ENCODE data around the gene KCNT2.

The KCNT2 gene

DNA sequence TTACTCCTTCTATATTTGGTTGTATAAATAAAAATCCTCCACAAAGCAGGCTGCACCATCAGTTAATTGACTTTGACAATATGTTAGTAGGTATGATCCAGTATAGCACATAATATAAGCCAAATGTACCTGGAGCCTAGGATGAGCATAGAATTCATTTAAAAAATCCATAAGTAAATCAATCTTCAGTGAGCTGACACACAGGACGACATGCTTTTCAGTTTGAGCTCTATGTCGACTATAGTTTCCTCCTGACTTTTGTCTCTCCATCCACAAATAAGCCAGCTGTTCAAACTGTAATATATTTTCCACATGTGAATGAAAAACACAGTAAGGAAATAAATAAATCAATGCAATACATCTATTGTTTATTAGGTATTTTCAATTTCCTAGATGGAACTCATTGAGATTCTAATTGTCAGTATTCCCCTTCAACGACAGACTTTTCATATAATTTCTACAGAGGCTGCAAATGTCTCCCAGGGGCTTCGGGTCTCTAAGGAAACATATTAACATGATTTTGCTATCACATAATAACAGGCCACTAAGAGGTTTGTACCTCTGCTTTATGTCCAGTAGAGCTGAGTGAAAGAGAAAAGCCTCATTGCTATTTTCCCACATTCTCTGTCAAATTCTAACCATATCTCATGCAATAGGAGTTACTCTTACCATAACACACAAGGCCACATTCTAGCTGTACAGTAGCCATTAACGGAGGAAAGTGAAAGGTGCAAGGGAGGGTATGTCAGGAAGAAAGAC lies 180.1 kb downstream of the KCNT2 start:
- H3K4me2 ChIP-seq (ENCODE audit: low read length), result no peak overlapping the region
- H3K36me3 ChIP-seq (ENCODE audit: control insufficient read depth, insufficient read depth, low read length), result no peaks in the 10 kb centered on the region
- H3K4me3 ChIP-seq (ENCODE audit: low read depth, low read length), result no peak overlapping the region
- no peak overlapping the region for H3K9ac ChIP-seq
- no peak overlapping the region for H2AFZ ChIP-seq
- no peaks in the 10 kb centered on the region for H3K27me3 ChIP-seq (ENCODE audit: control insufficient read depth, insufficient read depth, low read length)
- TF ChIP-seq, protein P1, sequence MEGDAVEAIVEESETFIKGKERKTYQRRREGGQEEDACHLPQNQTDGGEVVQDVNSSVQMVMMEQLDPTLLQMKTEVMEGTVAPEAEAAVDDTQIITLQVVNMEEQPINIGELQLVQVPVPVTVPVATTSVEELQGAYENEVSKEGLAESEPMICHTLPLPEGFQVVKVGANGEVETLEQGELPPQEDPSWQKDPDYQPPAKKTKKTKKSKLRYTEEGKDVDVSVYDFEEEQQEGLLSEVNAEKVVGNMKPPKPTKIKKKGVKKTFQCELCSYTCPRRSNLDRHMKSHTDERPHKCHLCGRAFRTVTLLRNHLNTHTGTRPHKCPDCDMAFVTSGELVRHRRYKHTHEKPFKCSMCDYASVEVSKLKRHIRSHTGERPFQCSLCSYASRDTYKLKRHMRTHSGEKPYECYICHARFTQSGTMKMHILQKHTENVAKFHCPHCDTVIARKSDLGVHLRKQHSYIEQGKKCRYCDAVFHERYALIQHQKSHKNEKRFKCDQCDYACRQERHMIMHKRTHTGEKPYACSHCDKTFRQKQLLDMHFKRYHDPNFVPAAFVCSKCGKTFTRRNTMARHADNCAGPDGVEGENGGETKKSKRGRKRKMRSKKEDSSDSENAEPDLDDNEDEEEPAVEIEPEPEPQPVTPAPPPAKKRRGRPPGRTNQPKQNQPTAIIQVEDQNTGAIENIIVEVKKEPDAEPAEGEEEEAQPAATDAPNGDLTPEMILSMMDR (IDR thresholded peaks at IDR 0.05), result no peak
- H3K9me3 ChIP-seq (ENCODE audit: control insufficient read depth, low read length), result no peaks in the 10 kb centered on the region
- H3K79me2 ChIP-seq, result no peaks in the 10 kb centered on the region
- no peak overlapping the region for H3K27ac ChIP-seq
- no peaks in the 10 kb centered on the region for H3K4me1 ChIP-seq

DNA sequence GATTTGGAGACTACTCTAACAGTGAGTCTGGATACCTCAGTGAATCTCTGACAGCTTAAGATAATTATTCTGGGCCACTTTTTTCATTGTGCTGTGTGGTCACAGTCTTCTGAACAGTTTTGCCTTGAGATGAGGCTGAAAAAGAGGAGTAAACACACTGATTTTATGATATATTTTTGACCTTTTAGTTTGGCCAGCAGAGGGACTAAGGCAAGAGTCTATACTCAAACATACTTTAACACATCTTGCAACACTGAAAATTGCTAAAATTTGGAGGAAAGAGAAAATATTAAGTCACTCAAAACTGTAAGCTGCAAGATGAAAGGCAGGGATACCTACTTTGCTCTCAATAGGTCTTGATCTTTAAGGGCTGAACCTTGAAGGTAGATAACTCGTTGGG lies 182.7 kb downstream of the KCNT2 start:
- Histone ChIP-seq H3K27me3 (ENCODE audit: control insufficient read depth, insufficient read depth, low read length) (no peaks in the 10 kb centered on the region), H3K79me2 (no peaks in the 10 kb centered on the region), H3K4me2 (ENCODE audit: low read length) (no peak overlapping the region), H3K4me3 (ENCODE audit: low read depth, low read length) (no peak overlapping the region), H2AFZ (no peak overlapping the region), H3K27ac (no peak overlapping the region), H3K9ac (no peak overlapping the region), H3K36me3 (ENCODE audit: control insufficient read depth, insufficient read depth, low read length) (no peaks in the 10 kb centered on the region), H3K4me1 (no peaks in the 10 kb centered on the region), H3K9me3 (ENCODE audit: control insufficient read depth, low read length) (no peaks in the 10 kb centered on the region)
- TF ChIP-seq, protein P1 (IDR thresholded peaks at IDR 0.05), result no peak

DNA sequence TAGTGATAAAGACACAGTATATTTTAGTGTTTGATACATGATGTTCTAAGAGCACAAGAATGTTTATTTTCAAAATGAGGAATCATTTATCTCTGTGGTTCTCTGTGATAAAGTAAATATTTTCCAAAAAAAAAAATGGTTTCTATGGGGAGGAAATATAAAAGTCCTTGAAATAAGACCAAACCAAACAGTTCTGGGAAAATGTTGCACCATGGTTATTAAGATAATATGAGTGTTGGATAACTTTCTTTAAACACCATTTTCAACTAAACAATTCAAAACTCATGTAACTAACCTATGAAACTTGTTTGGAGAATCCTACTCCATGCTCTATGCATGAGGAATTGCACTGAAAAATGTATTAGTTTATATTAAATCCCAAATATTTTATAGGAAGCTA lies 184.6 kb downstream of the KCNT2 start:
- H3K9me3 ChIP-seq (ENCODE audit: control insufficient read depth, low read length), result no peaks in the 10 kb centered on the region
- no peaks in the 10 kb centered on the region for H3K27me3 ChIP-seq (ENCODE audit: control insufficient read depth, insufficient read depth, low read length)
- H3K79me2 ChIP-seq, result no peaks in the 10 kb centered on the region
- H2AFZ ChIP-seq, result no peak overlapping the region
- H3K36me3 ChIP-seq (ENCODE audit: control insufficient read depth, insufficient read depth, low read length), result no peaks in the 10 kb centered on the region
- H3K9ac ChIP-seq, result no peak overlapping the region
- H3K4me1 ChIP-seq, result no peaks in the 10 kb centered on the region
- TF ChIP-seq, protein P1 (IDR thresholded peaks at IDR 0.05), result no peak
- no peak overlapping the region for H3K4me2 ChIP-seq (ENCODE audit: low read length)
- no peak overlapping the region for H3K4me3 ChIP-seq (ENCODE audit: low read depth, low read length)
- no peak overlapping the region for H3K27ac ChIP-seq

DNA sequence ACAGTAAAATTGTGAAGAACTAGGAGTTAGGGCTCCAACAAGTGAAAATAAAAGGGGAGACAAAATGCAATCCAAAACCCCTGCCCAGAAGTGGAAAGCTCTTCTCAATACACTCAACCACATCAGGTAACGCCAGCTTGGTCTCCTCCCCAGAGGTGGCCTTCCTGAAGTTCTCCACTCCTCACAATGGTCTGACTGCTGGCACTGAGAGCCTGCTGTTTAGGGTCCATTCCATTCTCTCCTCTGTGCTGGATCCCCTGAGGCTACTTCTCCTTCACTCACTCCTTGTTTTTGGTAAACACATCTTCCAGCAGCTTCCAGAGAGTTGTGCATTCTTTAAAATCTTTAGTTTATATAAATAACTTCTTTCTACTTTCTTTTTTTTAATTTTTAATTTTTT lies 189.5 kb downstream of the KCNT2 start:
- Histone ChIP-seq H3K27ac (no peak overlapping the region), H3K4me1 (no peaks in the 10 kb centered on the region), H3K4me3 (ENCODE audit: low read depth, low read length) (no peak overlapping the region), H3K27me3 (ENCODE audit: control insufficient read depth, insufficient read depth, low read length) (no peaks in the 10 kb centered on the region), H2AFZ (no peak overlapping the region), H3K79me2 (no peaks in the 10 kb centered on the region), H3K36me3 (ENCODE audit: control insufficient read depth, insufficient read depth, low read length) (no peaks in the 10 kb centered on the region), H3K9me3 (ENCODE audit: control insufficient read depth, low read length) (no peaks in the 10 kb centered on the region), H3K4me2 (ENCODE audit: low read length) (no peak overlapping the region), H3K9ac (no peak overlapping the region)
- TF ChIP-seq, protein P1 (IDR thresholded peaks at IDR 0.05), result no peak

DNA sequence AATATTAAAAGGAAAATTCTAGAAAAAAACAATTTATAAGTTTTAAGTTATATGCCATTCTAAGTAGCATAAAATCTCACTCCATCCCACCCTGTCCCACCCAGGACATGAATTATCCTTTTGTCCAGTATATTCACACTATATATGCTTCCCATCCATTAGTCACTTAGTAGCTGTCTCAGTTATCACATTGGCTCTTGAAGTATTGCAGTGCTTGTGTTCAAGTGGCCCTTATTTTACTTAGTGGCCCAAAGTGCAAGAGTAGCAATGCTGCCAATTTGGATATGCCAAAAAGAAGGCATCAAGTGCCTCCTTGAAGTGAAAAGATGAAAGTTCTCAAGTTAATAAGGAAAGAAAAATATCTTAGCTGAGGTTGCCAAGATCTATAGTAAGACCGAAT lies 192.3 kb downstream of the KCNT2 start:
- H3K4me3 ChIP-seq (ENCODE audit: low read depth, low read length), result no peak overlapping the region
- H3K9ac ChIP-seq, result no peak overlapping the region
- no peaks in the 10 kb centered on the region for H3K4me1 ChIP-seq
- TF ChIP-seq, protein P1 (IDR thresholded peaks at IDR 0.05), result no peak
- no peak overlapping the region for H2AFZ ChIP-seq
- no peaks in the 10 kb centered on the region for H3K79me2 ChIP-seq
- no peaks in the 10 kb centered on the region for H3K27me3 ChIP-seq (ENCODE audit: control insufficient read depth, insufficient read depth, low read length)
- no peak overlapping the region for H3K4me2 ChIP-seq (ENCODE audit: low read length)
- no peaks in the 10 kb centered on the region for H3K36me3 ChIP-seq (ENCODE audit: control insufficient read depth, insufficient read depth, low read length)
- H3K9me3 ChIP-seq (ENCODE audit: control insufficient read depth, low read length), result no peaks in the 10 kb centered on the region
- H3K27ac ChIP-seq, result no peak overlapping the region

Data from parathyroid adenoma (tissue), 2 donors.